Myocyte (in vitro differentiated cells): ENCODE measurements around the gene HRNR. TPM values are rescaled to one million over a fixed set of nuclear protein-coding genes. Genes with fewer than 3 reads are reported as not detected.
"Not testable (repeated sequence)": the region's sequence is repeated elsewhere in the genome, so short reads cannot be mapped to it uniquely, and the experiment has no call there.

Experiments used
- DNase-seq: peaks from one replicate; pipeline ENCODE4 v3.0.0-alpha.2; 2012; ENCODE audit warnings: low read depth
- polyA plus RNA-seq: library from polyadenylated mRNA; unstranded; fragments of >200 nt; gene quantifications from one replicate; pipeline ENCODE4 v1.2.1, GENCODE V29; 2012; ENCODE audit warnings: missing spikeins
- total RNA-seq: library from RNA; depleted of rRNA; stranded (reverse); fragments of >200 nt; gene quantifications from 2 replicates; pipeline ENCODE4 v1.2.3, GENCODE V29; 2014

HRNR gene
- not detected in 2 replicates for total RNA-seq
- polyA plus RNA-seq = 0.16 TPM

DNA sequence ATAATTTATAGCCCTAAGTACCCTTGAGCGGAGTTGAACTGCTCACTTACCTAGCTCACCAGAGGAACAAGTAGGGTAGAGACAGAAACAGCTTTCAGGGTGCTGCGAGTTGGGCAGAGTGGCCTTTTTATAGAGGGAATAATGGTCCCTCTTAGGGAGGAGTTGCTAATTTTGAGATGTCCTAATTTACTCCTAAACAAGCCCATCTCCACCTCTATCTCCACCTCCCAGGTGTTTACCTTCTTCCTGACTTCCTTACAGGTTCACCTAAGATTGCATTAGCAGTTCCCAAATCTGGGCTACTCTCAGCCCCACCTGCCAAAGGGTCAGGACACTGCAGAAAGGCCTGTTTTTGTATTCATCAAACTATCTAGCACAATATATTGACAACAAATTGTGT is at the start of gene HRNR:
Gene HRNR, minus strand, starts transcription at position 101 of the 400 bp plus-strand sequence. CDS start 940 bp downstream, outside the sequence.
- no peak for DNase-seq

DNA sequence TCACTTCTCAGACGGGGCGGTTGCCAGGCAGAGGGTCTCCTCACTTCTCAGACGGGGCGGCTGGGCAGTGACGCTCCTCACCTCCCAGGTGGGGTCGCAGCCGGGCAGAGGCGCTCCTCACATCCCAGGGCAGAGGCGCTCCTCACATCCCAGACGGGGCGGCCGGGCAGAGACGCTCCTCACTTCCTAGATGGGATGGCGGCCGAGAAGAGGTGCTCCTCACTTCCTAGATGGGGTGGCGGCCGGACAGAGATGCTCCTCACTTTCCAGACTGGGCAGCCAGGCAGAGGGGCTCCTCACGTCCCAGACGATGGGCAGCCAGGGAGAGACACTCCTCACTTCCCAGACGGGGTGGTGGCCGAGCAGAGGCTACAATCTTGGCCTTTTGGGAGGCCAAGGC is 32.4 kb upstream of the HRNR start:
- not testable (repeated sequence) for DNase-seq

DNA sequence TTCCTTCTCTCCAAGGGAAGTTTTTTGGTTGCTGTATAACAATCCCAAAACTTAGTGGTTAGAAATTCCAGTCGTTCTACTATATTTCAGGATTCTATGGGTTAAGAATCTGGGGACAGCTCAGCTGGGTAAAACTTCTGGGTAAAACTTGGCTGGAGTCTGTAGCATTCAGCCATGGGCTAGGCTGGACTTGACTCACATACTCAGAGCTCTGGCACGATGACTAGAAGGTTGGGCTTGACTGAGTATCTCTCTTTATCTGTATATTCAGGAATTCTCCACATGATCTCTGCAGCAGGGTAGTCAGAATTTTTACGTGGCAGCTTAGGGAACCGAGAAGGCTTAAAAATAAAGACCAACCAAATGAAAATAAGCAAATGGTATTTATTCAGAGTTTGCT is 28.2 kb upstream of the HRNR start:
- DNase-seq = peak; percentile 11

DNA sequence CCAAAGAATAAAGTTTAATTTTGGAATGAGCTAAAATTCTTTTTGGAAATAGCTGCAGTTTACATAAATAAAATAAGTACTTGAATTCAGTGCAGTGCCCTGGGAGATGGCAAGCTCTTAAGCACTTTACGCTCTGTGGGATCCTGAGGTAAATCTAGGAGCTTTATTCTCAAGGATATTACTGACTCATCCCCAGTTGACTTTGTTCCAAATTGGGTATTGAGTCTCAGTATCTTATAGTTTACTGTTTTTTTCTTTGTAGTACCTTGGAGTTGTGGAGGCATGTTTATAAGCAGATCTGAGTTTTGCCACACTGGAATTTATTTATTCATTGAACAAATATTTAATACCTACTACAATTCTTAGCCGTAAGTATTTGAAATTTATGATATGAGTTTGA is 27.4 kb upstream of the HRNR start:
- DNase-seq = peak; percentile 45

DNA sequence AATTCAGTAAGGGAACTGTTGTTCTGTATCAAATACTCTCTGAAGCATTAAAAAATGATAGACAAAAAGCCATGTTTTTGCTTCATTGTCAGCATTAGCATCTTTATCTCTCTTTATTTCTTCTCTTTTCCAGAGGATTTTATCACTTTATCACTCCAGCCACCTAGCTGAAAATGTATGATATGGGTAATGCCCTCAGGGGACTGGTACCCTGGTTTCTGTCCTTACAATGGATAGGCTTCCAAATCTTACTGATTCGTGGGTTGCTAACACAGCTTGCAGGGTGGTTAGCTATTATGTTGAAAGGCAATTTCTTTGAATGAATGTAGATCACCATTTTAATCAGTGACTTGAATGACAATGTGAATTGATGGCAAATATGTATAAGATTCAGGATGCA is 23.3 kb upstream of the HRNR start:
- no peak for DNase-seq

DNA sequence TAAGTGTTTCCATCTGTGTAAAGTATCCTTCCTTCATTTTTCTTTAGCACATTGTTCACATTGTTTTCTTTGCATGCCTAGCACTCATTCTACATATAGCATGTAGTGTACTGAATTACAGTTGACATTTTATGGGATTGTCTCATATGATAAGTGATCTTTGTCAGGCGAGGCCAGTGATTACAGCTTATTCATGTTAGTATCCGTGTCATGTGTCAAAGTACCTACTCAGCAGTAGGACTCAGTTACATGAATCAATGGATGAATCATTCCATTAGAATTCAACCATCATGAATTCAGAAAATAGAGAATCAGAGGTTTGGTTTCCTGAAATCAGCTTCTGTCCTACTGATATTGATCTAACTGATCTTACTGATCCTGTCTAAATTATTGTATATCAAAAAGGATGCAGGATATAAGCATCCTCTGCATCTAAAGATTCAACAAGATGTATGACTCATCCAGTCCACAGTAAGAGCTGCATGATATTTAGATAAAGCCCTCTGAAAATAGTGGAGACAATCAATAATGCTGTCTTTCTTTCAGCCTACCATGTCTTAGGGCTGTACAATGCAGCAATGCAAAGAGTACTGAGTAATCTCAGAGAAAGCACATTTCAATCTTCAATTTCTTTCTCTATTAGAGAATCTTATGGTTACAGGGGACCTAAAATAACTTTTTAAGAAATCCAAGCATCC is 20.7 kb upstream of the HRNR start:
- DNase-seq = peak; percentile 16

DNA sequence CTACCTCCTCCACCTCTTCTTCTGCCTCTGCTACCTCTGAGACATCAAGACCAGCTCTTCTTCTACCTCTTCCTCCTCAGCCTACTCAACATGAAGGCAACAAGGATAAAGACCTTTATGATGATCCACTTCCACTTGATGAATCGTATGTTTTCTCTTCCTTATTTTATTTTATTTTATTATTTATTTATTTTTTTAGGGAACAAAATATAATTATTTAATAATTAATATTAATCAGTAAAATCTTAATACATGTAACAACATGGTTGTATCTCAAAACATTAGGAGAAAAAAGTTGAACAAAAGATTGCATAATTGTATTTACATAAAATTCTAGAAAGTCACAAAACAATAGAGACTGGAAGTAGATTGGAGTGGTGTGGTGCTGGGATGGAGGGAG is 13.1 kb upstream of the HRNR start:
- DNase-seq = no peak

DNA sequence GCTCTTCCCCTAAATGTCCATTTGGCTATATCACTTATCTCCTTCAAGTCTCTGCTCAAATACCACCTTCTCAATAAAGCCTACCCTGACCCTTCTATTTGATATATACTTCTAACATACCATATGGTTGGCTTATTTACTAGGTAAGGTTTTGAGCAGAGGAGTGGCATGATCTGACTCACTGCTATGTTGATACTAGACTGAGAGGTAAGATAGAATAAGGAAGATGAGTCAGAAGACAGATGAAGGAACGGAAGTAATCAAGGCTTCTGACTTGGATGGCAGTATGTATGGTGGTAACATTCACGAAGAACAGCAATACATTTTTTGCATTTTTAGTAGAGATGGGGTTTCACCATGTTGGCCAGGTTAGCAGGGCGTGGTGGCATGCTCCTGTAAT is 4.8 kb upstream of the HRNR start:
- no peak for DNase-seq

DNA sequence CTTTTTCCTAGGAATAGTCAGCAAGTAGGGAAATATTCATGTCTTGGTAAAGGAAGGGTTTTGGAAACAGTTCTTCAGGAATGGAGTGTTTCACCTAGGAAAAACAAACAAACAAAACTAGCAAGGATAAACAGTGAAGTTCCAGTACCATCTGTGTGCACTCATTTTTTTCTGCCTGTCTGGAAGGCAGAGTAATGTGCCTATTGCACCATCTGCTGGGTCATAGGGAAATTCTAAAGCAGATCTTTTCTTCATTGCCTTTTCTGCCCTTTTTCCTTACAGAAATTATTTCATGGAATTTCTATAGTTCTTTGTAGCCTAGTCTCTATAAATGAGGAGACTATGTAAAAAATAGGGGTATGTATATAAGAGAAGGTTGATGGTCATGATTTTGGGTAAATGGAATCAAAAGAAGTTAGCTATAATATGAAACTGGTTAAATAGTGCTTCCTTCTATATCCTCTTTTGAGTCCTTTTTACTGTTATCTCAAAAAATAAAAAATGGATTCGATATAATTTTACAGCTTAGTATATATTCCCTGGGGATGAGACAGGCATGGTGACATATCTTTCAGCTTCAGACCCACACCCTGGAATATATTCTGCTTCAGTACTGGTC is 3.4 kb upstream of the HRNR start:
- DNase-seq = peak; percentile 32

DNA sequence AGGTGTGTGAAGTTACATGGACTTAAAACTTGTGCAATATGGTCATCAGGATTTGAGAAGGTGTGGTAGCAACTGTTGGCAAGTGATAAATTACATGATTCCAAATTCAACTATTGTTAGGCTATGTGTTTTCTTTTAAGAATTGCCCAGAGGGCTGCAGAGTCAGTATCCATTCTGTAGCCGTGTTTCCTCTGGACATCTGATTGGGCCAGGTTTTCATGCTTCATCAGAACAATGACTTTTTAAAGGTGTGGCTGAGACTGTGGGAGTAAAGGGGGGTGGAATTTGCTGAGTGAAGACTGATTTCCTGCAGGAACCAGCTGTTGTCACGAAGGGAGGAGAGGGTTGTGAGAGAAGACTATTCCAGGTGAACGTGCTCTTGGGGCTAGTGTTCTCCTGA is 1.7 kb upstream of the HRNR start:
- no peak for DNase-seq

DNA sequence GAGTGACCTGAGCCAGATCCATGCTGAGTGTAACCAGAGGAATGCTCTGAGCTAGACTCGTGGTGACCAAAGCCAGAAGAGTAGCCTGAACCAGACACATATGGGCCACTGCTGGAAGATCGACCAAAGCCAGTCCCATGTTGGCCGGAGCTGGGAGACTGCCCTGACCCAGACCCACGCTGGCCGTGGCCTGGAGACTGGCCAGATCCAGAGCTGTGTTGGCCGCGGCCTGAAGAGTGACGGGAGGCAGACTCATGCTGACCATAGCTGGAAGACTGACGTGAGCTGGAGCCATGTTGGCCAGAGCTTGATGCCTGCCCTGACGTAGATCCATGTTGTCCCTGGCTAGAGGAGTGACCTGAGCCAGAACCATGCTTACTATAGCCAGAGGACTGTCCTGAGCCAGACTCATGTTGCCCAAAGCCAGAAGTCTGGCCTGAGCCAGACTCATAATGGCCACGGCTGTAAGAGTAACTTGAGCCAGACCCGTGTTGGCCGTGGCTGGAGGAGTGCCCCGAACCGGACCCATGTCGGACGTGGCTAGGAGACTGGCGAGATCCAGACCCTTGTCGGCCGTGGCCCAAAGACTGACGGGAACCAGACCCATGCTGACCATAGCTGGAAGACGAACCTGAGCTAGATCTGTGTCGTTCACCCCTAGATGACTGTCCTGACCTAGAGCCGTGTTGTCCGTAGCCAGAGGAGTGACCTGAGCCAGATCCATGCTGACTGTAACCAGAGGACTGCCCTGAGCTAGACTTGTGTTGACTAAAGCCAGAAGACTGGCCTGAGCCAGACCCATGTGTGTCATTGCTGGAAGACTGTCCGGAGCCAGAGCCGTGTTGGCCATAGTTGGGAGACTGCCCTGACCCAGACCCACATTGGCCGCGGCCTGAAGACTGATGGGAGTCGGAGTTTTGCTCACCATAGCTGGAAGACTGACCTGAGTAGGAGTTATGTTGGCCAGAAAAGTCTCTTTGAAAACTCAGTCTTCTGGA is 3.5 kb downstream of the HRNR start:
- no peak for DNase-seq

DNA sequence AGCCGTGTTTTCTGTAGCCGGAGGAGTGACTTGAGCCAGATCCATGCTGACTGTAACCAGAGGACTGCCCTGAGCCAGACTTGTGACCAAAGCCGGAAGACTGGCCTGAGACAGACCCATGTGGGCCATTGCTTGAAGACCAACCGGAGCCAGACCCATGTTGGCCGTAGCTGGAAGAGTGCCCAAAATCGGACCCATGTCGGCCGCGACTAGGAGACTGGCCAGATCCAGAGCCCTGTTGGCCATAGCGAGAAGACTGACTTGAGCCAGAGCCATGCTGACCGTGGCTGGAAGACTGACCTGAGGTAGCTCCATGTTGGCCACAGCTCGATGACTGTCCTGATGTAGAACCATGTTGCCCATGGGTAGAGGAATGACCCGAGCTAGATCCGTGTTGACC is 4.6 kb downstream of the HRNR start:
- not testable (repeated sequence) for DNase-seq

DNA sequence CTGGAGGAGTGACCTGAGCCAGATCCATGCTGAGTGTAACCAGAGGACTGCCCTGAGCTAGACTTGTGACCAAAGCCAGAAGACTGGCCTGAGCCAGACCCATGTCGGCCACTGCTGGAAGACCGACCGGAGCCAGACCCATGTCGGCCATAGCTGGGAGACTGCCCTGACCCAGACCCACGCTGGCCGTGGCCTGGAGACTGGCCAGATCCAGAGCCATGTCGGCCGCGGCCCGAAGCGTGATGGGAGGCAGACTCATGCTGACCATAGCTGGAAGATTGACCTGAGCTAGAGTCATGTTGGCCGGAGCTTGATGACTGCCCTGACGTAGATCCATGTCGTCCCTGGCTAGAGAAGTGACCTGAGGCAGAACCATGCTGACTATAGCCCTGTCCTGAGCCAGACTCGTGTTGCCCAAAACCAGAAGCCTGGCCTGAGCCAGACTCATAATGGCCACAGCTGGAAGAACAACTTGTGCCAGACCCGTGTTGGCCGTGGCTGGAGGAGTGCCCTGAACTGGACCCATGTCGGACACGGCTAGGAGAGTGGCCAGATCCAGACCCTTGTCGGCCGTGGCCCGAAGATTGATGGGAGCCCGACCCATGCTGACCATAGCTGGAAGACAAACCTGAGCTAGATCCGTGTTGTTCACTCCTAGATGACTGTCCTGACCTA is 5.1 kb downstream of the HRNR start:
- DNase-seq = no peak

DNA sequence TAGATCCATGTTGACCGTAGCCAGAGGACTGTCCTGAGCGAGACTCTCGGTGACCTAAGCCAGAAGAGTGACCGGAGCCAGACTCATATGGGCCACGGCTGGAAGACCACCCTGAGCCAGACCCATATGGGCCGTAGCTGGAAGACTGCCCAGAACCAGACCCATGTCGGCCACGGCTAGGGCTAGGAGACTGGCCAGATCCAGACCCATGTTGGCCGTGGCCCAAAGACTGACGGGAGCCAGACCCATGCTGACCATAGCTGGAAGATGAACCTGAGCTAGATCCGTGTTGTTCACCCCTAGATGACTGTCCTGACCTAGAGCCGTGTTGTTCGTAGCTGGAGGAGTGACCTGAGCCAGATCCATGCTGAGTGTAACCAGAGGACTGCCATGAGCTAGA is 8.4 kb downstream of the HRNR start:
- not testable (repeated sequence) for DNase-seq

DNA sequence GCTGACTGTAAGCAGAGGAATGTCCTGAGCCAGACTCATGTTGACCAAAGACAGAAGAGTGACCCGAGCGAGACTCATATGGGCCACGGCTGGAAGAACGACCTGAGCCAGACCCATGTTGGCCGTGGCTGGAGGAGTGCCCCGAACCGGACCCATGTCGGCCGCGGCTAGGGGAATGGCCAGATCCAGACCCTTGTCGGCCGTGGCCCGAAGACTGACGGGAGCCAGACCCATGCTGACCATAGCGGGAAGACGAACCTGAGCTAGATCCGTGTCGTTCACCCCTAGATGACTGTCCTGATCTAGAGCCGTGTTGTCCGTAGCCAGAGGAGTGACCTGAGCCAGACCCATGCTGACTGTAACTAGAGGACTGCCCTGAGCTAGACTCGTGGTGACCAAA is 9.1 kb downstream of the HRNR start:
- DNase-seq = not testable (repeated sequence)

DNA sequence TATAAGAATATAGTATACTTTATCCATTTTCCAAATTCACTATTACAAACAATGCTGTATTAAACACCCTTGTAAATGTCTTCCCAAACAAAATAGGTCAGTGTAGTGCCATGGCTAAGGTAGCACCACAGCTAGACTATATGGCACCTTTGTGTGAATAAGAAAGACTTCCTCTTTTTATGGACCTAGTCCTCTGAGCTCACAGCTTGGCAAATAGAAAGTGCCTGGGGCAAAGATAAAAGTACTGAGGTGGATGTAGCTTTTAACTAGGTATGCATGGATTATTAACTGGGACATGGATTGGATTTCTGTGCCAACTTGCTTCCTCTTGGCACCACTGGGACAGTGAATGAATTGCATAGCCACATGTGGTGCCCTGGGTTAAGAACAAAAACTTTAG is 25.0 kb downstream of the HRNR start:
- no peak for DNase-seq

DNA sequence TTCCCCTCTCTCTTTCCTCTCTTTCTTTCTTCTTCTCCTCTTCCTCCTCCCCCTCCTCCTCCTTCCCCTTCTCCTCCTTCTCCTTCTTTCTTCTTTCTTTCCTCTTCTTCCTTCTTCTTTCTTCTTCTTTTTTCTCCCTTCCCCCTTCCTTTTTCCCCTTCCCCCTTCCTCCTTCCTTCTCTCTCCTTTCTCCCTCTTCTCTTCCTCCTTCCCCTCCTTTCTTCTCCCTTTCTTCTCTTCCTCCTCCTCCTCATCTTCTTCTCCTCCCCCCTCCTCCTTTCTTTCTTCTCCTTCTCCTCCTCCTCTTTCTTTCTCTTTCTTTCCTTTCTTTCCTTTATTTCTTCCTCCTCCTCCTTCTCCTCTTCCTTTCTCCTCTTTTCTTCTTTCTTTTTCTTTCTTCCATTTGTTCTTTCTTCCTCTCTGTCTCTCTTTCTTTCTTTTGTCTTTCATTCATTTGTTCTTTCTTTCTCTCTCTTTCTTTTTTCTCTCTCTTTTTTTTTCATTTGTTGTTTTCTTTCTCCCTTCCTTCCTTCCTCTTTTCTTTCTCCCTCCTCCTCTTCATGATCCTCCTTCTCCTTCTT is 26.5 kb downstream of the HRNR start:
- DNase-seq = no peak

DNA sequence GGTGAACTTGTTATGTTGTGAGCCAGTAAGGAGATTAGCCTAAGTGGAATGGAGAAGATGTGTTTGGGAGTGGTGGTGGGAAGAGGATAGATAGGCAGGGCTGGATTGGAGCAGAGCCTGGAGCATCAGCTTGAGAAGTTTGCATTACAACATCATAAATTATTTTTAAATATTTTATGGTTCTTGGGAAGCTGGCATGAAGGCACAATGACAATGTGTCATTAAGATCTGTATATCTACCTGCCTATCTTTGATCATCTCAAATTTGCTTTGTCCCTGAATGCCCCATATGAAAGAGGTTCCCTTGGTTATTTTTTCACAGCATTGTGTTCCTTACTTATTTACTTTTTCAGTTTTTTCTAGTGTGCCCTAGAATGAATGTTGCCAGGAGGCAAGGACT is 32.3 kb downstream of the HRNR start:
- no peak for DNase-seq

DNA sequence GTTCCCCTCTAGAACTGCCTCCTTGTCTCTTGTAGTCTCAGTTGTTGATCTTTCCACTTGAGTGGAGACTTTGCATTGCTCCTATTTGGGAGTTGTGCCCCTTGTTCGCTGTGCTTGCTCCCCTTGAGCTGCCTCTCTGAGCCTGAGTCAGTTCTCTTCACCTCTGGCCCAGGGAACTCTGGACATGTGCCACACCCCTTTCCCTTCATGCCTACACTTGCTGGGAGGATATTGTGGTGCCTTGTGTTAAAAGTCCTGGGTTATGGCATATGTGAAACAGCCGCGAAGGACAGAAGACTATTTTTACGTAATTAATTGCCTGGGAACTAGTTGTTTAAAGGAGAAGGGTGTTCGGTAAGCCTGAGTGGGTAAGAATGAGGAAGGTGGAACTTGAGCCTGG is 32.7 kb downstream of the HRNR start:
- DNase-seq = no peak

DNA sequence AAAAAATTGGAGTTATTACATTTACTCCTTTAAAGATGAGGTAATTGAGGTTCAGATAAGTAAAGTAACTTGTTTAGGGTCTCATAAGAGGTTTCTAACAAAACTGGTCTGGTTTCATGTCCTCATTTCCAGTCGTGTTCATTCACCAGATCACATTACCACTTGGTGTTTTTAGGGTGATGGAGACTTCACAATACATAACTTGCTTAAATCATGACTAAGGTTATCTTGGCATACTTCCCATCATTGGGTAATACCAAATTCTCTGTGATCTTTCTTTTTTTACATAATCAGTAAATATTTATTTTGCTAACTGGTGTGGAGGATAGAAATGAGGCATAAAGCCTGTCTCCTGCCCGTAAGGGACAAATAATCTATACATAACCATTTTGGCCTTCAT is 33.4 kb downstream of the HRNR start:
- peak; percentile 33 for DNase-seq
